Measurements from ENCODE around the gene REST.

DNA sequence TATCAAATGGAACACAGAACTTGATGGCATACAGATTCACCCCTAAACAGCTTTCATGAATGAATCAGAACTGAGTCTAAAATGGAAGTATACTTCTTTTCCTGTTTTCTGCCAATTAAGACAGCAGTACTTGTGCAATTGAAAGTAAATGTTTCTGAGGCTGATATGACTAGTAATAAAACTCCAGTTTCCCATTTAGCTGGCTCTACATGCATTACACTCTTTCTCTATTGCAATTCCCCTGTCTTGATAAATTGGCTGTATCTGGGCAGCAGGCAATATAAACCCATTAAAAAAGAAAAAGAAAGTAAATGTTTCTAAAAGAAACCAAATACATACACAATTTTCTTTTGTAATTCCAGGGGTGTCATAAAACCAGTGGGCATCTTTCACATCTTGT is 65.1 kb downstream of the REST start:
- TF ChIP-seq, protein P1, sequence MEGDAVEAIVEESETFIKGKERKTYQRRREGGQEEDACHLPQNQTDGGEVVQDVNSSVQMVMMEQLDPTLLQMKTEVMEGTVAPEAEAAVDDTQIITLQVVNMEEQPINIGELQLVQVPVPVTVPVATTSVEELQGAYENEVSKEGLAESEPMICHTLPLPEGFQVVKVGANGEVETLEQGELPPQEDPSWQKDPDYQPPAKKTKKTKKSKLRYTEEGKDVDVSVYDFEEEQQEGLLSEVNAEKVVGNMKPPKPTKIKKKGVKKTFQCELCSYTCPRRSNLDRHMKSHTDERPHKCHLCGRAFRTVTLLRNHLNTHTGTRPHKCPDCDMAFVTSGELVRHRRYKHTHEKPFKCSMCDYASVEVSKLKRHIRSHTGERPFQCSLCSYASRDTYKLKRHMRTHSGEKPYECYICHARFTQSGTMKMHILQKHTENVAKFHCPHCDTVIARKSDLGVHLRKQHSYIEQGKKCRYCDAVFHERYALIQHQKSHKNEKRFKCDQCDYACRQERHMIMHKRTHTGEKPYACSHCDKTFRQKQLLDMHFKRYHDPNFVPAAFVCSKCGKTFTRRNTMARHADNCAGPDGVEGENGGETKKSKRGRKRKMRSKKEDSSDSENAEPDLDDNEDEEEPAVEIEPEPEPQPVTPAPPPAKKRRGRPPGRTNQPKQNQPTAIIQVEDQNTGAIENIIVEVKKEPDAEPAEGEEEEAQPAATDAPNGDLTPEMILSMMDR (conservative IDR thresholded peaks at IDR 0.05 in 1 of 2, IDR thresholded peaks at IDR 0.05 in 1 of 2; ENCODE audit: low read depth in 1 of 2, low read length in 2 of 2), result no peak
- no peak for TF ChIP-seq EZH2 (IDR thresholded peaks at IDR 0.05; ENCODE audit: low read length, missing control alignments)

Measured in fibroblast of lung (primary cell).